RWPE1 (cell line): ENCODE measurements around the gene LAMA2.

Experiments
- CTCF ChIA-PET: fragments of 350-600 bp; sonication (Branson Sonifier 250); formaldehyde crosslinking; extraction: SDS; loops from one replicate; lab custom pipeline; 2021; lab: Yijun Ruan, JAX
- POLR2A ChIA-PET: fragments of 400-600 bp; formaldehyde crosslinking; extraction: SDS; loops from one replicate; lab custom pipeline; 2020; ENCODE audit warnings: antibody characterized with exemption; ENCODE audit not compliant: low non-redundant PET; lab: Yijun Ruan, JAX
- DNase-seq: peaks from one replicate; pipeline ENCODE4 v3.0.0; 2012; ENCODE audit warnings: low spot score
- H3K27ac ChIP-seq: fragments of 450-650 bp; 2 replicates; pipeline ENCODE4 v1.5.1; 2017
- CTCF ChIP-seq: fragments of 450-650 bp; conservative IDR thresholded peaks from 2 replicates; pipeline ENCODE4 v1.5.1; 2017; ENCODE audit warnings: low read depth, mild to moderate bottlenecking

LAMA2 gene

GRCh38 chr6:129133770-129134192 is 250.8 kb downstream of the LAMA2 start:
- TF ChIP-seq CTCF: no peak
- no peak for DNase-seq
- no peak overlapping the region for H3K27ac ChIP-seq
- POLR2A ChIA-PET: no interaction called here
- CTCF ChIA-PET: interaction anchor here (0.6 kb wide), 1 partner anchor 1492 kb away, joined by 3 read pairs; no protein-coding TSS in a partner anchor

- POLR2A ChIA-PET: no interaction called here
- TF ChIP-seq CTCF: no peak
- H3K27ac ChIP-seq: no peak overlapping the region
- CTCF ChIA-PET: interaction anchor here (0.6 kb wide), 2 partner anchors 94 to 1493 kb away, joined by 3 read pairs; no protein-coding TSS in a partner anchor
- DNase-seq: no peak
Observed at GRCh38 chr6:129134535-129134934, 251.6 kb downstream of the LAMA2 start.

GRCh38 chr6:129135451-129135850 is 252.5 kb downstream of the LAMA2 start:
- TF ChIP-seq CTCF: no peak
- POLR2A ChIA-PET: no interaction called here
- no peak overlapping the region for H3K27ac ChIP-seq
- CTCF ChIA-PET: no interaction called here
- DNase-seq: no peak

- CTCF ChIA-PET: interaction anchor here (0.6 kb wide), 1 partner anchor 107 kb away, joined by 4 read pairs; no protein-coding TSS in a partner anchor
- TF ChIP-seq CTCF: no peak
- DNase-seq: no peak
- no peak overlapping the region for H3K27ac ChIP-seq
- POLR2A ChIA-PET: no interaction called here
Observed at GRCh38 chr6:129136751-129137150, 253.8 kb downstream of the LAMA2 start.

GRCh38 chr6:129138739-129139405 is 255.9 kb downstream of the LAMA2 start:
- no peak for TF ChIP-seq CTCF
- no peak for DNase-seq
- H3K27ac ChIP-seq: no peak overlapping the region
- ChIA-PET CTCF (interaction anchor here (0.6 kb wide), 1 partner anchor 42 kb away, joined by 5 read pairs; no protein-coding TSS in a partner anchor), POLR2A (no interaction called here)

GRCh38 chr6:129140526-129140925 is 257.6 kb downstream of the LAMA2 start:
- H3K27ac ChIP-seq: no peak overlapping the region
- TF ChIP-seq CTCF: no peak
- ChIA-PET POLR2A (no interaction called here), CTCF (no interaction called here)
- DNase-seq: no peak
